ENCODE results near the gene KIF21A. TPM values are rescaled to one million over a fixed set of nuclear protein-coding genes. Genes with fewer than 3 reads are reported as not detected.

KIF21A gene
- total RNA-seq, 6 experiments from 2014 or later = 0.55 to 2.7 (median 0.83) TPM

GRCh38 chr12:39451977-39452376 is 9.1 kb upstream of the KIF21A start:
- Mint-ChIP-seq H3K27ac (no peak overlapping the region), H3K27me3 (ENCODE audit: insufficient read depth) (peaks cover 2% of the 10 kb centered on the region; the same call in 1 of the 2 replicates), H3K36me3 (ENCODE audit: low read depth) (no peaks in the 10 kb centered on the region), H3K4me3 (no peak overlapping the region), H3K9me3 (peaks cover 8% of the 10 kb centered on the region; the same call in 1 of the 2 replicates), H3K4me1 (ENCODE audit: low read depth) (no peaks in the 10 kb centered on the region)
- no peak for TF ChIP-seq CTCF (IDR thresholded peaks at IDR 0.05)
- DNase-seq = no peak

GRCh38 chr12:39448038-39448437 is 5.1 kb upstream of the KIF21A start:
- no peak for TF ChIP-seq CTCF (IDR thresholded peaks at IDR 0.05)
- Mint-ChIP-seq H3K4me3 (no peak overlapping the region), H3K4me1 (ENCODE audit: low read depth) (peaks cover 7% of the 10 kb centered on the region; the same call in 1 of the 2 replicates), H3K27me3 (ENCODE audit: insufficient read depth) (peaks cover 3% of the 10 kb centered on the region; the same call in 1 of the 2 replicates), H3K27ac (no peak overlapping the region), H3K9me3 (no peaks in the 10 kb centered on the region; the same call in 1 of the 2 replicates), H3K36me3 (ENCODE audit: low read depth) (no peaks in the 10 kb centered on the region)
- no peak for DNase-seq

GRCh38 chr12:39443929-39444209 is 949 bp upstream of the KIF21A start:
- Mint-ChIP-seq H3K4me1 (ENCODE audit: low read depth) (peaks cover 13% of the 10 kb centered on the region), H3K9me3 (no peaks in the 10 kb centered on the region; the same call in 1 of the 2 replicates), H3K27ac (peak overlapping the region; percentile 40; the same call in 1 of the 2 replicates), H3K4me3 (peak overlapping the region; percentile 64), H3K27me3 (ENCODE audit: insufficient read depth) (peaks cover 5% of the 10 kb centered on the region), H3K36me3 (ENCODE audit: low read depth) (no peaks in the 10 kb centered on the region)
- no peak for TF ChIP-seq CTCF (IDR thresholded peaks at IDR 0.05)
- DNase-seq = peak; percentile 1

GRCh38 chr12:39442831-39443080 is 164 bp downstream of the KIF21A start:
- no peak overlapping the region for H3K27ac Mint-ChIP-seq

GRCh38 chr12:39441963-39442830 is 723 bp downstream of the KIF21A start:
- no peaks in the 10 kb centered on the region for H3K36me3 Mint-ChIP-seq (ENCODE audit: low read depth)

More at GRCh38 chr12:39442831-39443080, 164 bp downstream of the KIF21A start:
- no peaks in the 10 kb centered on the region for H3K36me3 Mint-ChIP-seq (ENCODE audit: low read depth)
- H3K27me3 Mint-ChIP-seq (ENCODE audit: insufficient read depth) = peaks cover 5% of the 10 kb centered on the region
- TF ChIP-seq CTCF (IDR thresholded peaks at IDR 0.05) = no peak
- H3K4me1 Mint-ChIP-seq (ENCODE audit: low read depth) = peaks cover 13% of the 10 kb centered on the region
- H3K4me3 Mint-ChIP-seq = peak overlapping the region; percentile 85
- no peaks in the 10 kb centered on the region; the same call in 1 of the 2 replicates for H3K9me3 Mint-ChIP-seq
- no peak for DNase-seq

More at GRCh38 chr12:39441963-39442830, 723 bp downstream of the KIF21A start:
- Mint-ChIP-seq H3K4me1 (ENCODE audit: low read depth) (peaks cover 13% of the 10 kb centered on the region), H3K27ac (peak overlapping the region; percentile 77; the same call in 1 of the 2 replicates), H3K9me3 (no peaks in the 10 kb centered on the region; the same call in 1 of the 2 replicates), H3K4me3 (peak overlapping the region; percentile 85), H3K27me3 (ENCODE audit: insufficient read depth) (peaks cover 5% of the 10 kb centered on the region)
- DNase-seq = peak; percentile 3
- TF ChIP-seq CTCF (IDR thresholded peaks at IDR 0.05) = no peak

Measured in HFFc6 (cell line).